Measurements from ENCODE around the gene CCDC146. TPM values are rescaled to one million over a fixed set of nuclear protein-coding genes. Genes with fewer than 3 reads are reported as not detected.
A peak's percentile ranks its signal among the peaks of the same experiment; 100 is the strongest.

The CCDC146 gene
- total and polyA plus RNA-seq, 10 of the 15 experiments (the other 5 are each of a cell fraction or from before 2014, with no cell fraction given), result 0.28 to 5.3 (median 1.3) TPM

DNA sequence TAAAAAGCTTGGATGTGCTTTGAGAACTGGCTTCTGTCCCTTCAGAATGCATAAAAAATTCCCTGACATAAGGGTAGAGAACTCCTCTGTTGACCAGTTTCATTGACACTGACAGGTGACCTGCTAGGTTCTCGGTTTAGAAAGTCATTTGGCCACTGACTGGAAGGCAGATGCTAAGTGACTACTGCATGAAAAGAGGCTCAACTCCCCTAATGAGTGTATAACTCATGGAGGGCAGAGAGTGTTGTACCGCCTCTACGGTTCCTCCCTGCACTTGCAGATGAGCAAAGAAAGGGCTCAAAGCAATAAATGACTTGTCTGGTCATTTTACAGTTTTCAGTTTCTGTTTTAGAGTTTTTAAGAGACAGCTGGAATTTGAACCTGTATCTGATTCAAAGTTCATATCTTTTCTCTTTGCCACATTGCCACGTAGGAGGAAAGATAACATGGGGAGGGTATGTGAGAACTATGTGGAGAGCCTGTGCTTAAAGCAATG is 80.1 kb downstream of the CCDC146 start (continued):
- no peak; the same call in 1 of the 2 replicates for TF ChIP-seq USF2 (IDR thresholded peaks at IDR 0.05; ENCODE audit: borderline replicate concordance, low read depth, low read length)
- TF ChIP-seq POU2F2 (IDR thresholded peaks at IDR 0.05; ENCODE audit: borderline replicate concordance, low read depth, low read length), result no peak
- no peak for TF ChIP-seq SIN3A (IDR thresholded peaks at IDR 0.05; ENCODE audit: low read depth, low read length)
- TF ChIP-seq JUNB (IDR thresholded peaks at IDR 0.05), result peak; percentile 89
- TF ChIP-seq DPF2 (IDR thresholded peaks at IDR 0.05), result peak; percentile 68
- TF ChIP-seq CEBPB (IDR thresholded peaks at IDR 0.05; ENCODE audit: borderline replicate concordance in 1 of 2, low read depth in 2 of 2, low read length in 2 of 2), result no peak; a peak in 1 of 4 replicates
- TF ChIP-seq GATAD2B (conservative IDR thresholded peaks at IDR 0.05; ENCODE audit: low read depth), result no peak
- no peak for TF ChIP-seq POLR2AphosphoS2 (IDR thresholded peaks at IDR 0.05; ENCODE audit: low read depth, low read length)
- no peak for TF ChIP-seq ZZZ3 (IDR thresholded peaks at IDR 0.05; ENCODE audit: control insufficient read depth, insufficient read length, low read depth)
- TF ChIP-seq PRDM15 (CRISPR knock-in tag; IDR thresholded peaks at IDR 0.05), result no peak
- TF ChIP-seq, protein P1, sequence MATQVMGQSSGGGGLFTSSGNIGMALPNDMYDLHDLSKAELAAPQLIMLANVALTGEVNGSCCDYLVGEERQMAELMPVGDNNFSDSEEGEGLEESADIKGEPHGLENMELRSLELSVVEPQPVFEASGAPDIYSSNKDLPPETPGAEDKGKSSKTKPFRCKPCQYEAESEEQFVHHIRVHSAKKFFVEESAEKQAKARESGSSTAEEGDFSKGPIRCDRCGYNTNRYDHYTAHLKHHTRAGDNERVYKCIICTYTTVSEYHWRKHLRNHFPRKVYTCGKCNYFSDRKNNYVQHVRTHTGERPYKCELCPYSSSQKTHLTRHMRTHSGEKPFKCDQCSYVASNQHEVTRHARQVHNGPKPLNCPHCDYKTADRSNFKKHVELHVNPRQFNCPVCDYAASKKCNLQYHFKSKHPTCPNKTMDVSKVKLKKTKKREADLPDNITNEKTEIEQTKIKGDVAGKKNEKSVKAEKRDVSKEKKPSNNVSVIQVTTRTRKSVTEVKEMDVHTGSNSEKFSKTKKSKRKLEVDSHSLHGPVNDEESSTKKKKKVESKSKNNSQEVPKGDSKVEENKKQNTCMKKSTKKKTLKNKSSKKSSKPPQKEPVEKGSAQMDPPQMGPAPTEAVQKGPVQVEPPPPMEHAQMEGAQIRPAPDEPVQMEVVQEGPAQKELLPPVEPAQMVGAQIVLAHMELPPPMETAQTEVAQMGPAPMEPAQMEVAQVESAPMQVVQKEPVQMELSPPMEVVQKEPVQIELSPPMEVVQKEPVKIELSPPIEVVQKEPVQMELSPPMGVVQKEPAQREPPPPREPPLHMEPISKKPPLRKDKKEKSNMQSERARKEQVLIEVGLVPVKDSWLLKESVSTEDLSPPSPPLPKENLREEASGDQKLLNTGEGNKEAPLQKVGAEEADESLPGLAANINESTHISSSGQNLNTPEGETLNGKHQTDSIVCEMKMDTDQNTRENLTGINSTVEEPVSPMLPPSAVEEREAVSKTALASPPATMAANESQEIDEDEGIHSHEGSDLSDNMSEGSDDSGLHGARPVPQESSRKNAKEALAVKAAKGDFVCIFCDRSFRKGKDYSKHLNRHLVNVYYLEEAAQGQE (IDR thresholded peaks at IDR 0.05; ENCODE audit: low read depth, low read length), result no peak
- TF ChIP-seq TAF1 (IDR thresholded peaks at IDR 0.05; ENCODE audit: borderline replicate concordance, low read depth, low read length), result 0 out of 2 replicates have a peak, but pooled peaks have one; percentile 47
- no peak for TF ChIP-seq STAT3 (IDR thresholded peaks at IDR 0.05; ENCODE audit: low read depth, low read length)
- TF ChIP-seq PAX8 (IDR thresholded peaks at IDR 0.05), result no peak
- TF ChIP-seq ESRRA (IDR thresholded peaks at IDR 0.05; ENCODE audit: low read length), result no peak
- TF ChIP-seq IKZF2 (IDR thresholded peaks at IDR 0.05), result peak; percentile 22 to 68; a peak in 3 of 4 replicates
- TF ChIP-seq RAD51 (IDR thresholded peaks at IDR 0.05), result no peak
- TF ChIP-seq KDM1A (IDR thresholded peaks at IDR 0.05; ENCODE audit: borderline replicate concordance), result no peak
- no peak for TF ChIP-seq RB1 (IDR thresholded peaks at IDR 0.05; ENCODE audit: borderline replicate concordance)
- TF ChIP-seq KAT2A (conservative IDR thresholded peaks at IDR 0.05; ENCODE audit: control insufficient read depth, low read depth, low read length), result no peak
- TF ChIP-seq CBFB (IDR thresholded peaks at IDR 0.05; ENCODE audit: low read depth), result no peak
- TF ChIP-seq NRF1 (conservative IDR thresholded peaks at IDR 0.05; ENCODE audit: low read depth, low read length), result no peak
- TF ChIP-seq FOXM1 (IDR thresholded peaks at IDR 0.05; ENCODE audit: low read depth, low read length), result peak; percentile 65; the same call in 1 of the 2 replicates
- no peak for TF ChIP-seq ZSCAN29 (IDR thresholded peaks at IDR 0.05)
- TF ChIP-seq MEF2B (IDR thresholded peaks at IDR 0.05; ENCODE audit: partially characterized antibody, poor library complexity, severe bottlenecking), result no peak
- TF ChIP-seq BRCA1 (IDR thresholded peaks at IDR 0.05; ENCODE audit: low read depth, low read length), result no peak

Measured in GM12878 (cell line).